ENCODE results near the gene NIPAL1.

Gene NIPAL1

DNA sequence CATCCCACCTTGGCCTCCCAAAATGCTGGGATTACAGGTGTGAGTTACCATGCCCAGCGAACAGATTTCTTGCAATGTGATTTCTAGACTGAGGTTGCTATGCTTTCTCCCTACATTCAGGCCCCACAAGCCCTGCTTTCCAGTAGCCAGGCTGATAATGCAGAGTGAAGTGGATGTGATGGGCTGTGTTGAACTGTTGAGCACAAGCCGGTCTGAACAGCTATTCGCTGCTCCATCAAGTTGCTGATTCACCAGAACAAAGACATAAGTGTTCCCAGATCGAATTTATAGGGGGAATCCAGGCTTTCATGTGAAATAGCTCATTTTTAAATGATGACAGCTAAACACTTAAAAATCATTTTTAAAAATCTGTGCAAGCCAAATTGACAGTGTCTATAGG lies 8.0 kb downstream of the NIPAL1 start:
- TF ChIP-seq, protein P1, sequence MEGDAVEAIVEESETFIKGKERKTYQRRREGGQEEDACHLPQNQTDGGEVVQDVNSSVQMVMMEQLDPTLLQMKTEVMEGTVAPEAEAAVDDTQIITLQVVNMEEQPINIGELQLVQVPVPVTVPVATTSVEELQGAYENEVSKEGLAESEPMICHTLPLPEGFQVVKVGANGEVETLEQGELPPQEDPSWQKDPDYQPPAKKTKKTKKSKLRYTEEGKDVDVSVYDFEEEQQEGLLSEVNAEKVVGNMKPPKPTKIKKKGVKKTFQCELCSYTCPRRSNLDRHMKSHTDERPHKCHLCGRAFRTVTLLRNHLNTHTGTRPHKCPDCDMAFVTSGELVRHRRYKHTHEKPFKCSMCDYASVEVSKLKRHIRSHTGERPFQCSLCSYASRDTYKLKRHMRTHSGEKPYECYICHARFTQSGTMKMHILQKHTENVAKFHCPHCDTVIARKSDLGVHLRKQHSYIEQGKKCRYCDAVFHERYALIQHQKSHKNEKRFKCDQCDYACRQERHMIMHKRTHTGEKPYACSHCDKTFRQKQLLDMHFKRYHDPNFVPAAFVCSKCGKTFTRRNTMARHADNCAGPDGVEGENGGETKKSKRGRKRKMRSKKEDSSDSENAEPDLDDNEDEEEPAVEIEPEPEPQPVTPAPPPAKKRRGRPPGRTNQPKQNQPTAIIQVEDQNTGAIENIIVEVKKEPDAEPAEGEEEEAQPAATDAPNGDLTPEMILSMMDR (IDR thresholded peaks at IDR 0.05; ENCODE audit: insufficient read depth, low read depth, low read length, missing control alignments), result no peak
- no peak for DNase-seq (ENCODE audit: low read depth)
- no peak overlapping the region for H3K4me3 ChIP-seq (ENCODE audit: low read depth, low read length)

DNA sequence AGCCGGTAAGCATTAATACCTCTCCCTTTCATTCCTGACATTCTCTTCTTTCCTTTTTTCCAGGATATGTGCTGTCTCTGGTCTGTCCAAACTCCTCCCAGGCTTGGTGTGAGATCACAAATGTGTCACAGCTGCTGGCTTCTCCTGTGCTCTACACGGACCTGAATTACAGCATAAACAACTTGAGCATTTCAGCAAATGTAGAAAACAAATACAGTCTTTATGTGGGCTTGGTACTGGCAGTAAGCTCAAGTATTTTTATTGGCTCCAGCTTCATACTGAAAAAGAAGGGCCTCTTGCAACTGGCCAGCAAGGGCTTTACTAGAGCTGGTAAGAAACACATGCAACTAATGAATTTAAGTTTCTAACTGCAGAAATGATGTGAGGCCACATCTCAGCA lies 8.4 kb downstream of the NIPAL1 start:
- no peak for DNase-seq (ENCODE audit: low read depth)
- TF ChIP-seq, protein P1 (IDR thresholded peaks at IDR 0.05; ENCODE audit: insufficient read depth, low read depth, low read length, missing control alignments), result no peak
- H3K4me3 ChIP-seq (ENCODE audit: low read depth, low read length), result no peak overlapping the region

DNA sequence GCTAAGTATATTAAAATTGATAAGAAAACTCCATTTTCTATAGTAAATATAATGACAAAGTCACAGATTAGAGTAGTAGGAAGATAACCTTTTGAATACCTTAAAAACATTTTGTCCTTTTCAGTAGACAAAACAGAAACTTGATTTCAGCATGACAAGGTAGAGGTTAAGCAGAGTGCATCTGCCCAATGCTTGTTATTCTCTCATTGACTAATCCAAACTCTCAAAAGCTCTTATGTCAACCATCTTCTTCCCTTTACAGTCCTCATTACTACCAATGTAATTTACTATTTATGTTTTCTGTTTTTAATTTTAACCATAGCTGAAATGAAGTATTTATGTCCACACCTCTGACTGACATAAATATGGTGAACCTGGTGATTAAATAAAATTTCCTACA lies 11.1 kb downstream of the NIPAL1 start:
- TF ChIP-seq, protein P1 (IDR thresholded peaks at IDR 0.05; ENCODE audit: insufficient read depth, low read depth, low read length, missing control alignments), result no peak
- H3K4me3 ChIP-seq (ENCODE audit: low read depth, low read length), result no peak overlapping the region
- peak; percentile 65 for DNase-seq (ENCODE audit: low read depth)

DNA sequence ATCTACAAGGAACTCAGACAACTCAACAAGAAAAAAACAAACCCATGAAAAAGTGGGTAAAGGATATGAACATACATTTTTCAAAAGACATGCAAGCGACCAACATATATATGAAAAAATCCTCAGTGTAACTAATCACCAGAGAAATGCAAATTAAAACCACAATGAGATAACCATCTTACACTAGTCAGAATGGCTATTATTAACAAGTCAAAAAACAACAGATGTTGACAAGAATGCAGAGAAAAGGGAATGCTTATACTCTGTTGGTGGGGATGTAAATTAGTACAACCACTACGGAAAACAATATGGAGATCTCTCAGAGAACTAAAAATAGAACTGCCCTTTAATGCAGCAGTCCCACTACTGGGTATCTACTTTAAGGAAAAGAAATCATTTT lies 12.1 kb downstream of the NIPAL1 start:
- peak; percentile 42 for DNase-seq (ENCODE audit: low read depth)
- TF ChIP-seq, protein P1 (IDR thresholded peaks at IDR 0.05; ENCODE audit: insufficient read depth, low read depth, low read length, missing control alignments), result no peak

DNA sequence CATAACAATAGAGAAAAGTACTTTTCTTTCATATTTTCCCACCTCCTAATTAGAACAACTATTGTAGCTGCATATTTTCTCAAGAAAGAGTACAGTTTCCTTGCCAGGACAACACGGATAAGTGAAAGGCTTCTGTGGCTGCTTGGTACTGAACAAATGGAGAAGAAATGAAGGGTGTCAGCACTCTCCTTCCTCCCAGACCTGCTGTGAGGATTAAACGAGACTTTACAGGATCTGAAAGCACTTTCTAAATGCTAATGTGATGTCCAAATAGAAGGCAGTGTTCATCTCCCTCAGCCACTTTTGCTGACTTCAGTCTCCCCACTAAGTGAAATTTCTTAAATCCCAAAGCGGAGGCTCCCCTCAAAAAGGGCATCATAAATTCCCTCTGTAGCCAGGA lies 13.9 kb downstream of the NIPAL1 start:
- no peak for DNase-seq (ENCODE audit: low read depth)
- TF ChIP-seq, protein P1 (IDR thresholded peaks at IDR 0.05; ENCODE audit: insufficient read depth, low read depth, low read length, missing control alignments), result no peak
- no peak overlapping the region for H3K4me3 ChIP-seq (ENCODE audit: low read depth, low read length)

More for the DNA sequence above, 12.1 kb downstream of the NIPAL1 start:
- H3K4me3 ChIP-seq (ENCODE audit: low read depth, low read length), result no peak overlapping the region

DNA sequence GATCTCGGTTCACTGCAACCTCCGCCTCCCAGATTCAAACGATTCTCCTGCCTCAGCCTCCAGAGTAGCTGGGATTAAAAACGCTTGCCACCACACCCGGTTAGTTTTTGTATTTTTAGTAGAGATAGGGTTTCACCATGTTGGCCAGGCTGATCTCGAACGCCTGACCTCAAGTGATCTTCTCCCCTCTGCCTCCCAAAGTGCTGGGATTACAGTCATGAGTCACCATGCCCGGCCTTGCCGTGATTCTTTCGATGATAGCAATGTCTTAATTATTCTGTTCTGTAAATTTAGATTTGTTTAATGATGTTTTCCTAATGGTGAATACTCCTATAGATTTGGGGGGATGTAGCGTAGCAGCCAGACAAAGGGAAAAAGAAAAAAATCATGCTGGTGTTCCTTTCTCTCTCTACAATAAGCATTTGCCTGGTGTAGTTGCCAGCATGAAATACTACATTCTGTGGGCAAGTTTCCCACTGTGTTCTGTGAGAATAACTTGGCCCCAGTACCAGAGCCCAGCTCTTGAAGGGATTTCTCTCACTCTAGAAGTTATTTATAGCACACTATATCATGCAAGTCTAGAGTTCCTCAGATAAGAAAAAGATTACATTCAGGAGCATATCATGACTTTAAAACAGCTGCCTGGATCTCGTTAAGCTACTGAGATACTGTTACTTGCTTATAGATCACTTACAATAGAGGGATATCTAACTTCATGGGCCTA lies 15.4 kb downstream of the NIPAL1 start:
- TF ChIP-seq, protein P1 (IDR thresholded peaks at IDR 0.05; ENCODE audit: insufficient read depth, low read depth, low read length, missing control alignments), result no peak
- no peak overlapping the region for H3K4me3 ChIP-seq (ENCODE audit: low read depth, low read length)
- no peak for DNase-seq (ENCODE audit: low read depth)

DNA sequence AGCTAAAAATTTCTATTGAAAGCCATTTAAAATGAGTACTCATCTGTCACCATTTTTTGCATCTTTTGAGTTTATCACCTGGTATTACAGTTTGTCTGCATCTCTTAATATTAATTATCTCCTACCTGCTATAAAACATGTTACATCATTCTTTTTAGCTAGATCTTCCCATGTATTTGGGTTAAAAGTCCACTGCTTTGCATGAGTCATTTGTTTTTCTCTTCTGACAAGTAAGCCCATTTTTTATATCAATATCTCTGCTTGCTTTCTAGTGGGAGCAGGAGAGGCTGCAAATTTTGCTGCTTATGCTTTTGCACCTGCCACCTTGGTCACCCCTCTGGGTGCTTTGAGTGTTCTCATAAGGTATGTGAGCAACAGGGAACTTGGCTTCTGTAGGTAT lies 16.1 kb downstream of the NIPAL1 start:
- TF ChIP-seq, protein P1 (IDR thresholded peaks at IDR 0.05; ENCODE audit: insufficient read depth, low read depth, low read length, missing control alignments), result no peak
- DNase-seq (ENCODE audit: low read depth), result no peak
- H3K4me3 ChIP-seq (ENCODE audit: low read depth, low read length), result no peak overlapping the region

Measured in GM12865 (cell line).